Embryonic facial prominence (tissue), 1 donor: Measurements from ENCODE around the gene EIF3M.
"Not testable (repeated sequence)": the region's sequence is repeated elsewhere in the genome, so short reads cannot be mapped to it uniquely, and the experiment has no call there.

Experiments used
- DNase-seq: peaks from one replicate; pipeline ENCODE4 v3.0.0-alpha.2; 2016; ENCODE audit errors: extremely low spot score

The EIF3M gene

DNA sequence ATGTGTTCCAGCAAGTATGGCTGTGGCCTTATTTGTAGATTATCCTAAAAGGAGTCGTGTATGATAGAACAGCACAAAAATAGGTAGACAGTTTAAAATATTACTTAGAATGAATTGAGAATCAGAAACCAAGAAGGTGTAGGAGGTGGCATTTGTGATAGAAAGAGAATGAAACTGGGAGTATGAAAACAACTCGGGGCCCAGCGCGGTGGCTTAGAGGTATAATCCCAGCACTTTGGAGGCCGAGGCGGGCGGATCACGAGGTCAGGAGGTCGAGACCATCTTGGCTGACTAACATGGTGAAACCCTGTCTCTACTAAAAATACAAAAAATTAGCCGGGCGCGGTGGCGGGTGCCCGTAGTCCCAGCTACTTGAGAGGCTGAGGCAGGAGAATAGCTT is 12.5 kb downstream of the EIF3M start:
- not testable (repeated sequence) for DNase-seq

DNA sequence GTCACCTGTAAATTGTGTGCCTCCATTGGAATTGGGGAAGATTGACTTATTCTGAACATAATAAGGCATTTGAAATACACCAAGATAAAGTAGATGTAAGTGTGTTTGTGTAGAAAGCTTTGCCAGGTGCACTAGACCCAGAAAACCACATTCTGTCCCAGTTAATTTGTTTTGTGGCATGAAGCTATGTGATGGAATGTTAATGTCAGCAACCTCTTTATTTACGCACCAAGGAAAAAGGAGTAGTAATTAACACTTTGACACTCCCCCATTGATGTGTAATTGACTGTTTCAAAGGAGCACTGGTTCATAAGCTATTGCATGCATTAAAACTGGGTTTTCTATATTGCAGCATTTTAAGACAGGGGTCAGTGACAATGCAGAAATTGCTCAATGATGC is 14.3 kb downstream of the EIF3M start:
- DNase-seq = no peak

- no peak for DNase-seq
Measured at GRCh38 chr11:32602657-32603415, 19.2 kb downstream of the EIF3M start.

DNA sequence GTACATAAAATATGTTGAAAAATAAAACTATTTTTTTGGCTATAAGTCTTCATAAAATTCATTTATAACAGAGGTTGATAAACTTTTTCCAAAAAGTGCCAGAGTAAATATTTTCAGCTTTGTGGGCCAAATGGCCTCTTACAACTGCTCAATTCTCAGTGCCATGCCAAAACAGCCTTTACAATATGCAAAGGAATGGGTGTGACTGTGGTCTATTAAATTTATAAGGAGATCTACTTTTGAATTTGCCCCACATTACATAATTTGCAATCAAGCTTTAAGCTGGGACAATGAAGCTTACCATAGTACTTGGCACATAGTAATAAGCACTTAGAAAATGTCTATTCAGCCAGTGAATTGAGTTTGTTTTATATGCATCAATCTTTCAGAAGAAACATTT is 22.6 kb downstream of the EIF3M start:
- no peak for DNase-seq

DNA sequence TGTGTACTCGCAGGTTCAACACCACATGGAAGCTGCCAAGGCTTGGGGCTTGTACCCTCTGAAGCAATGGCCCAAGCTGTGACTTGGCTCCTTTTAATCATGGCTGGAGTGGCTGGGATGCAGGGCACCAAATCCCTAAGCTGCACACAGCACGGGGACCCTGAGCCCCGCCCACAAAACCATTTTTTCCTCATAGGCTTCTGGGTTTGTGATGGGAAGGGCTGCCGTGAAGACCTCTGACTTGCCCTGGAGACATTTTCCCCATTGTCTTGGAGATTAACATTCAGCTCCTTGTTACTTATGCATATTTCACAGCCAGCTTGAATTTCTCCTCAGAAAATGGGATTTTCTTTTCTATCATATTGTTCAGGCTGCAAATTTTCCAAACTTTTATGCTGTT is 25.2 kb downstream of the EIF3M start:
- not testable (repeated sequence) for DNase-seq

DNA sequence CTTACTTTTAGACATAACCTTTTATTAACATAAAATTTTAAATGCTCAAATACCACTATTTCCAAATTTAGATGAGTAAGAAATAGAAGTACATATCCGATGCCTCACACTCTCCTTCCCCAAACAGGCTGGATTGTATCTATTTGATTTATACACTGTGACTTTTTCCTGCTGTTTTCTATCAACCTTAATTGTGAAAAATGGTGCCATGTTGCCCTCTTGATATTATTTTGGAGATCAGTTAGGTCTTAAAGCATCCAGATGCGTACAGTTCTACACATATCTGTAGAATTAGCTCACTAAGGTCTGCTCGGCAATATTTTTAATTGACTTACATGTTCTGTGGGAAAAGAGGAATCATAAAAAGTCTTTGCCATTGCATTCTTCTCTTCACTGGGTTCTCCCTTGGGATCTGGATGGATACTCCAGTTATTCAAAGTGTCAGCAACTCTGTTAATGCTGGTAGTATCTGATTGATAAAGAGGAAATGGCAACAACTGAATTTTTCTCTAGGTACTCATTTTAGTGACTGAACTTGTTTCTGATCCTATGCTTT is 27.2 kb downstream of the EIF3M start:
- no peak for DNase-seq

GRCh38 chr11:32613500-32614151 is 30.0 kb downstream of the EIF3M start:
- DNase-seq = no peak

- no peak for DNase-seq
Measured at GRCh38 chr11:32615422-32615821, 31.8 kb downstream of the EIF3M start.

- DNase-seq = no peak
Measured at GRCh38 chr11:32616903-32617302, 33.3 kb downstream of the EIF3M start.

GRCh38 chr11:32630844-32631243 is 47.2 kb downstream of the EIF3M start:
- no peak for DNase-seq

DNA sequence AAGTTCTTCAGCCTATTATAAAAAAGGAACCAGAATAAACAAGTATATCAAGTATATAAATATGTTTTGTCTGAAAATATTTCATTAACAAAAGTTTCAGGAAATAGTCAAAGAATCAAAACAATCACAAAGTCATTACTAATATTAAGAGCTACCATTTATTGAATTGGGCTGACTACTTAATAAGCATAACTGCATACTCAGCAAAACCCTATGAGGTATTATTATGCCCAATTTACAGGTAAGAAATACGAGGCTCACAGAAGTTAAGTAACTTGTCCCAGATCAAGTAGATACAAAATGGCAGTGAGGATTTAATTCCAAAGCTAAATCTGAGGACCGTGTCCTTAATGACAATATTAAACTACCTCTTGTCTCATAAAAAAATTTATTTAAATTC is 52.2 kb downstream of the EIF3M start:
- DNase-seq = no peak

GRCh38 chr11:32641361-32641760 is 57.7 kb downstream of the EIF3M start:
- no peak for DNase-seq

DNA sequence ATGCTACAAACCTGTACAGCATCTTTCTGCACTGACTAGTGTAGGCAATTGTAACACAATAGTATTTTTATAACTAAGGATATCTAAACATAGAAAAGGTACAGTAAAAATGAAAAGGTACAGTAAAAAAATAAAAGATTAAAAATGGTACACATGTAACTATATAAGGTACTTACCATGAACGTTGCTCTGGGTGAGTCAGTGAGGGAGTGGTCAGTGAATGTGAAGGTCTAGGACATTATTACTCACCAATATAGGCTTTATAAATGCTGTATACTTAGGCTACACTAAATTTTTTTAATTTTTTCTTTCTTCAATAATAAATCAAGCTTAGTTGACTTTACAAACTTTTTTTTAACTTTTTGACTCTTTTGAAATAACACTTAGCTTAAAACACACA is 59.9 kb downstream of the EIF3M start:
- no peak for DNase-seq
